ENCODE measurements around the gene TBC1D3L.
"Not testable (repeated sequence)": the region's sequence is repeated elsewhere in the genome, so short reads cannot be mapped to it uniquely, and the experiment has no call there.

- TF ChIP-seq POLR2A, EP300 (IDR thresholded peaks at IDR 0.05): not testable (repeated sequence)
- TF ChIP-seq, protein P1, sequence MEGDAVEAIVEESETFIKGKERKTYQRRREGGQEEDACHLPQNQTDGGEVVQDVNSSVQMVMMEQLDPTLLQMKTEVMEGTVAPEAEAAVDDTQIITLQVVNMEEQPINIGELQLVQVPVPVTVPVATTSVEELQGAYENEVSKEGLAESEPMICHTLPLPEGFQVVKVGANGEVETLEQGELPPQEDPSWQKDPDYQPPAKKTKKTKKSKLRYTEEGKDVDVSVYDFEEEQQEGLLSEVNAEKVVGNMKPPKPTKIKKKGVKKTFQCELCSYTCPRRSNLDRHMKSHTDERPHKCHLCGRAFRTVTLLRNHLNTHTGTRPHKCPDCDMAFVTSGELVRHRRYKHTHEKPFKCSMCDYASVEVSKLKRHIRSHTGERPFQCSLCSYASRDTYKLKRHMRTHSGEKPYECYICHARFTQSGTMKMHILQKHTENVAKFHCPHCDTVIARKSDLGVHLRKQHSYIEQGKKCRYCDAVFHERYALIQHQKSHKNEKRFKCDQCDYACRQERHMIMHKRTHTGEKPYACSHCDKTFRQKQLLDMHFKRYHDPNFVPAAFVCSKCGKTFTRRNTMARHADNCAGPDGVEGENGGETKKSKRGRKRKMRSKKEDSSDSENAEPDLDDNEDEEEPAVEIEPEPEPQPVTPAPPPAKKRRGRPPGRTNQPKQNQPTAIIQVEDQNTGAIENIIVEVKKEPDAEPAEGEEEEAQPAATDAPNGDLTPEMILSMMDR (IDR thresholded peaks at IDR 0.05) = not testable (repeated sequence)
These were observed at the start of gene TBC1D3L for GRCh38 chr17:37988960-37989359.
